Neural progenitor cell (in vitro differentiated cells): Measurements from ENCODE around the gene KATNBL1.

Experiments used
- EZH2 ChIP-seq: fragments of 200-600 bp; sonication (generic); IDR thresholded peaks from 2 replicates; pipeline ENCODE4 v1.6.1; 2017; ENCODE audit warnings: antibody characterized with exemption, mild to moderate bottlenecking, moderate library complexity
- EZH2phosphoT487 ChIP-seq: fragments of 200-600 bp; sonication (generic); IDR thresholded peaks from 2 replicates; pipeline ENCODE4 v1.6.1; 2017; ENCODE audit warnings: antibody characterized with exemption
- TF ChIP-seq, protein P1 (sequence below): fragments of 200-600 bp; sonication (generic); IDR thresholded peaks from 2 replicates; pipeline ENCODE4 v1.5.1; 2017; ENCODE audit warnings: antibody characterized with exemption, mild to moderate bottlenecking

DNA sequence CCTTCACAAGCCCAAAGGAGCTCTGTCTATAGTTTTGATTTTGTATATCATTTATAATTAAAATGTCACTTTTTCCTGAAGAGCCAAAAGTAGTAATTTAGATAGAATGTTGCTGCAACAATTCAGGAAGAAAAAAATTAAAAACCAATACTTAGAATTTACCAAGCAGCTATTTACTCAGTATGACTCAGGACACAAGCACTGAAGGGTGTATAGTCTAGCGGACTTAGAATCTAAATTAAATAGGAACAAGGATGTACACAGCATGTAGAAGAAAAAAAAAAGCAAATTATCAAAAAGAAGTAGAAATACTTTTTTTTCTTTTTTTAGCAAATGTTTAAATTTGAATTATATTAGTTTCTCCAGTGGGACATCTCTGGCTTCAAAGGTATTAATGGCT, 76.4 kb downstream of the KATNBL1 start:
- TF ChIP-seq EZH2 (no peak), EZH2phosphoT487 (no peak)
- TF ChIP-seq, protein P1, sequence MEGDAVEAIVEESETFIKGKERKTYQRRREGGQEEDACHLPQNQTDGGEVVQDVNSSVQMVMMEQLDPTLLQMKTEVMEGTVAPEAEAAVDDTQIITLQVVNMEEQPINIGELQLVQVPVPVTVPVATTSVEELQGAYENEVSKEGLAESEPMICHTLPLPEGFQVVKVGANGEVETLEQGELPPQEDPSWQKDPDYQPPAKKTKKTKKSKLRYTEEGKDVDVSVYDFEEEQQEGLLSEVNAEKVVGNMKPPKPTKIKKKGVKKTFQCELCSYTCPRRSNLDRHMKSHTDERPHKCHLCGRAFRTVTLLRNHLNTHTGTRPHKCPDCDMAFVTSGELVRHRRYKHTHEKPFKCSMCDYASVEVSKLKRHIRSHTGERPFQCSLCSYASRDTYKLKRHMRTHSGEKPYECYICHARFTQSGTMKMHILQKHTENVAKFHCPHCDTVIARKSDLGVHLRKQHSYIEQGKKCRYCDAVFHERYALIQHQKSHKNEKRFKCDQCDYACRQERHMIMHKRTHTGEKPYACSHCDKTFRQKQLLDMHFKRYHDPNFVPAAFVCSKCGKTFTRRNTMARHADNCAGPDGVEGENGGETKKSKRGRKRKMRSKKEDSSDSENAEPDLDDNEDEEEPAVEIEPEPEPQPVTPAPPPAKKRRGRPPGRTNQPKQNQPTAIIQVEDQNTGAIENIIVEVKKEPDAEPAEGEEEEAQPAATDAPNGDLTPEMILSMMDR, result no peak
